Activated CD8-positive, alpha-beta memory T cell treated with anti-CD3 and anti-CD28 coated beads, Interleukin-2, amount 50 U/mL, for 1 hour (primary cell): ENCODE measurements around the gene NAALAD2.
"Not testable (repeated sequence)": the region's sequence is repeated elsewhere in the genome, so short reads cannot be mapped to it uniquely, and the experiment has no call there.

Experiments
- DNase-seq: peaks from one replicate; pipeline ENCODE4 v3.0.0-alpha.2; 2020; ENCODE audit errors: extremely low read depth

NAALAD2 gene

GRCh38 chr11:90192869-90193582 is 58.6 kb downstream of the NAALAD2 start:
- DNase-seq, result no peak

DNA sequence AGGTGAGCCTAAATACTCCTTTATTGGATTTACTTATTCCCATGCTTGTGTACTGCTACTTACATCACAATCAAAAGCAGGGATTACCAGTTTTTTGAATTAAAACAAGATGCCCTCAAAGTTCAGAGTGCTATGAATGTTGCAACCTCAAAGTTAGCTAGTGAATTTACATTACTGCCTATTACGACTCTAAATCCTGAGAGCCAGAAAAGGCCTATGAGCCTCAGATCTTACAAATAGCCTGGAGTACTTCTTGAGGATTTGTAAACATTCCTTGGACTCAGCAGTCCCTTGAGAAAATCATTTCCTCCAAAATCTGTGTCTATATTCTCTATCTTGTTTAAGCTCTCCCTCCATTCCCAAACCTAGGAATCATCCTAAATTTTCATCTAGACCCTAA is 62.9 kb downstream of the NAALAD2 start:
- DNase-seq, result no peak

GRCh38 chr11:90202342-90202741 is 67.9 kb downstream of the NAALAD2 start:
- no peak for DNase-seq

- no peak for DNase-seq
Observed at GRCh38 chr11:90204407-90204806, 69.9 kb downstream of the NAALAD2 start.

GRCh38 chr11:90204832-90205646 is 70.6 kb downstream of the NAALAD2 start:
- no peak for DNase-seq

GRCh38 chr11:90207992-90208391 is 73.5 kb downstream of the NAALAD2 start:
- not testable (repeated sequence) for DNase-seq

GRCh38 chr11:90208857-90209256 is 74.4 kb downstream of the NAALAD2 start:
- DNase-seq, result no peak

GRCh38 chr11:90213322-90213721 is 78.9 kb downstream of the NAALAD2 start:
- DNase-seq, result no peak

GRCh38 chr11:90216611-90217010 is 82.1 kb downstream of the NAALAD2 start:
- no peak for DNase-seq

DNA sequence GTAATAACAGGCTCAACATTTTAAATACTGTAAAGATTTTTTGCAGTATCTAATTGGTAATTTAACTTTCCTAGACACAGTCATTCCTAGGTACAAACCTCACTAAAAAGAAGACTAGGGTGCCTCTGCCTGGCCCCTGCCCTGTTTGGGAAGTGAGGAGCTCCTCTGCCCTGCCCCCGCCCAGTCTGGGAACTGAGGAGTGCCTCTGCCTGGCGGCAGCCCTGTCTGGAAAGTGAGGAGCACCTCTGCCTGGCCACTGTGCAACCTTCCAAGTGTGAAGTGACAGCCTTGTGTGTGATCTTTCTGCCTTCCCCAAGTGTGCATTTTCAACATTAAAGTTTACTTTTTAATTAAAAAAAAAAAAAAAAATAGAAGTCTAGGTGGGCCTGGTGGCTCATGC is 84.1 kb downstream of the NAALAD2 start:
- DNase-seq, result no peak

GRCh38 chr11:90219438-90219837 is 85.0 kb downstream of the NAALAD2 start:
- DNase-seq, result no peak

GRCh38 chr11:90220391-90220790 is 85.9 kb downstream of the NAALAD2 start:
- DNase-seq, result no peak

- no peak for DNase-seq
Observed at GRCh38 chr11:90221803-90222458, 87.5 kb downstream of the NAALAD2 start.

GRCh38 chr11:90222459-90223247 is 88.2 kb downstream of the NAALAD2 start, which contains the start of gene CHORDC1:
TSS of gene CHORDC1 (minus strand) at chr11:90223049. CDS start at chr11:90222954, 95 bp downstream.
- DNase-seq, result peak; percentile 77

GRCh38 chr11:90223248-90223585 is 88.8 kb downstream of the NAALAD2 start:
- no peak for DNase-seq

- no peak for DNase-seq
Observed at GRCh38 chr11:90228056-90228455, 93.6 kb downstream of the NAALAD2 start.

DNA sequence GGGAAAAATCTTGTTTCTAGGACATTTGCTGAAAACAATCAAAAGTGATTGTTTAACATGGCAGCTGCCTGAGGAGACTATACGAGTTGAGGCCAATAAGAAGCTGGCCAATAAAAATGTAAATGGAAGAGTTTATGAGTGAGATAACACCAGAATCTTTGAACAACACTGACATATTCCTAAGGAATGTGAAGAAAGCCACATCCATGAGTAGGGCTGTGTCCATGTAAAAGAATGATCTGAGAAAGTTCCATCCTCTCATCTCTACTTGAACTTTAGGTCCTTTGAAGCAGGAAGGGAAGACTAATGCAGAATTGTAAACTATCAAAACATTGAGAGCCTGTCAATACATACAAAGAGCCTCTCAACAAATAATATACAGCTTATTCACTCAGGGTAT is 95.3 kb downstream of the NAALAD2 start:
- no peak for DNase-seq

DNA sequence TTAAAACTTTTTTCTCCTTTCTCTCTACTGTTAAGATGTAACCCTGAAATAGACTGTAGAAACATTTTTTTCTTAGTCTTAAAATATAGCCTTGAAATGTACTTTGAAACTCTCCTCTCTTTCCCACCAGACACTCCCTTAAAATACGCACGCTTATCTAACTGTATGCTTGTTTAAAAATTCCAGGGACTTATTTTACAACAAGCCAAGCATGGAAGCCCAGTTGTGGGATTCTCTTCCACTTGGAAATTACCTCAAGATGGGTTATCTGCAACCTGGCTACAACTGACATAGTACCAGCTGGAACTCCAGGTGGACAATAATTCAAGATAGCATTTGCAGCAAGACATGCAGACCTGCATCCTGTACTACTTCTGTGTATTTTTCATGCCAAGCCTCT is 100.5 kb downstream of the NAALAD2 start:
- DNase-seq, result no peak

- DNase-seq, result no peak
Observed at GRCh38 chr11:90235526-90235925, 101.1 kb downstream of the NAALAD2 start.

DNA sequence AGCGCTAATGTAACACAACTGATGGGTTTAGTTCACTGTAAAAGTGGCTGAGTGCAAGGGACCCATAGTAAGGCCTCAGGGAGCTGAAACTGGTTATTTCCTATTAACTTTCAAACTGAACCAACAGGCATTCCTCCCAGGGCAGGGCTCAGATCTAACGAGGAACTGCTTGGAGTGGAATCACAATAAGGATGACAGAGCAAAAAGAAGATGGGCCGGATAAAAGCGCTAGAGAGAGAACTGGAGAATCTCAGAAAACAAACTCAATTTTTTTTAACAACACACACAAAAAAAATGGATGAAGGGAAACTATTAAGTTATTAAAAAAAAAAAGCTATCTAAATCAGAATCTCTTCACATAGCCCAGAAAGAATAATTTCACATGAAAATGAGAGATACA is 102.5 kb downstream of the NAALAD2 start:
- DNase-seq, result no peak

DNA sequence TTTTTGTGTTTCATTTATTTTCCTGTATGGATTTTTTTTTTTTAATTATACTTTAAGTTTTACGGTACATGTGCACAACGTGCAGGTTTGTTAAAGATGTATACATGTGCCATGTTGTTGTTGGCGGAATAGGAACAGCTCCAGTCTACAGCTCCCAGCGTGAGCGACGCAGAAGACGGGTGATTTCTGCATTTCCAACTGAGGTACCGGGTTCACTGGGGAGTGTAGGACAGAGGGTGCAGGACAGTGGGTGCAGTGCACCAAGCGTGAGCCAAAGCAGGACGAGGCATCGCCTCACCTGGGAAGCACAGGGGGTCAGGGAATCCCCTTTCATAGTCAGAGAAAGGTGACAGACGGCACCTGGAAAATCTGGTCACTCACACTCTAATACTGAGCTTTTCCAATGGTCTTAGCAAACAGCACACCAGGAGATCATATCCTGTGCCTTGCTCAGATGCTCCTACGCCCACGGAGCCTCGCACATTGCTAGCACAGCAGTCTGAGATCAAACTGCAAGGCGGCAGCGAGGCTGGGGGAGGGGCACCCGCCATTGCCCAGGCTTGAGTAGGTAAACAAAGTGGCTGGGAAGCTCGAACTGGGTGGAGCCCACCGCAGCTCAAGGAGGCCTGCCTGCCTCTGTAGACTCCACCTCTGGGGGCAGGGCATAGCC is 105.6 kb downstream of the NAALAD2 start:
- DNase-seq, result not testable (repeated sequence)
